Kidney (tissue), 14 donors: Measurements from ENCODE around the gene KIAA0586. TPM values are rescaled to one million over a fixed set of nuclear protein-coding genes. Genes with fewer than 3 reads are reported as not detected.

Experiments used
- DNase-seq, 5 donors: peaks; one replicate each; pipeline ENCODE4 v3.0.0-alpha.2; 2013 to 2020
- FAIRE-seq: peaks from 2 replicates; lab custom pipeline; 2012; peaks lifted over from hg19 to GRCh38; lab: Jason Lieb, UNC
- H3K27ac ChIP-seq, 2 donors: one replicate each; pipeline ENCODE4 v1.7.0; 2013; ENCODE audit warnings: low read depth in 2 of 2, low read length in 2 of 2, inconsistent platforms in 1 of 2
- H3K27me3 ChIP-seq: one replicate; pipeline ENCODE4 v1.7.1; 2013; ENCODE audit warnings: low read length, inconsistent platforms; ENCODE audit not compliant: control insufficient read depth, insufficient read depth
- H3K36me3 ChIP-seq, 3 donors: one replicate each; pipeline versions ENCODE4 v1.7.0 to v1.7.1; 2013; ENCODE audit warnings: low read length in 3 of 3, control low read depth in 1 of 3, inconsistent platforms in 1 of 3; ENCODE audit not compliant: insufficient read depth in 3 of 3, control insufficient read depth in 2 of 3
- H3K4me1 ChIP-seq, 3 donors: one replicate each; pipeline versions ENCODE4 v1.7.0 to v1.7.1; 2013; ENCODE audit warnings: low read length in 3 of 3, inconsistent platforms in 1 of 3, low read depth in 1 of 3; ENCODE audit not compliant: control insufficient read depth in 2 of 3, insufficient read depth in 2 of 3
- H3K4me3 ChIP-seq, 3 donors: one replicate each; pipeline versions ENCODE4 v1.7.0 to v1.8.1; 2013; ENCODE audit warnings: low read length in 3 of 3, control low read depth in 1 of 3, inconsistent platforms in 1 of 3
- H3K9ac ChIP-seq, 3 donors: one replicate each; pipeline versions ENCODE4 v1.7.0 to v1.7.1; 2013; ENCODE audit warnings: low read length in 3 of 3, control low read depth in 1 of 3, inconsistent platforms in 1 of 3
- H3K9me3 ChIP-seq, 3 donors: one replicate each; pipeline versions ENCODE4 v1.7.0 to v1.7.1; 2013; ENCODE audit warnings: low read length in 3 of 3, control low read depth in 1 of 3, inconsistent platforms in 1 of 3; ENCODE audit not compliant: control insufficient read depth in 2 of 3, insufficient read depth in 1 of 3
- CTCF ChIP-seq: IDR thresholded peaks from 3 replicates; pipeline ENCODE4 v1.5.1; 2012; ENCODE audit warnings: mild to moderate bottlenecking, moderate library complexity, borderline replicate concordance; ENCODE audit not compliant: insufficient read depth; ENCODE audit errors: extremely low read depth
- intact Hi-C: fragments of 100-400 bp; cut with DNase I; formaldehyde crosslinking; loops from one replicate; pipeline ENCODE4 v1.11.1; 2022
- polyA plus RNA-seq: library from polyadenylated mRNA; stranded (reverse); fragments of 350-450 nt; fragmentation: Illumina TruSeq; extraction: RNeasy Lipid Tissue Mini Kit (QIAGEN cat#74804); gene quantifications from one replicate; pipeline ENCODE4 v1.2.3, GENCODE V29; 2014; ENCODE audit warnings: low read depth, low replicate concordance; ENCODE audit not compliant: insufficient read depth
- total RNA-seq: library from RNA; stranded (reverse); fragmentation: NEBNext Ultra II Directional; extraction: Animal tissue kit (Norgen Biotek cat#: 25700); gene quantifications from one replicate; pipeline ENCODE4 v1.2.1, GENCODE V29; 2021
- donor health status: control.
- donor health status: control.
- donor health status: control.
- donor health status: control.
- donor health status: control.
- donor health status: DM: yes; HTN: yes; CAD: no.
- donor health status: Normal renal cell carcinoma (clear cell type).

Gene KIAA0586
- total and polyA plus RNA-seq, 2 donors from 2014 or later: 4.7 to 16.8 TPM

GRCh38 chr14:58571769-58572472, 144.4 kb downstream of the KIAA0586 start:
- intact Hi-C loops: no loop called here
- Histone ChIP-seq H3K9ac (no peak overlapping the region), H3K27ac (no peak overlapping the region), H3K27me3 (no peaks in the 10 kb centered on the region), H3K4me1 (no peaks in the 10 kb centered on the region), H3K9me3 (no peaks in the 10 kb centered on the region), H3K36me3 (no peaks in the 10 kb centered on the region), H3K4me3 (no peak overlapping the region)
- DNase-seq (peak in 4 of 5 donors; percentile 60 to 82 (median 74)), FAIRE-seq (no peak)
- TF ChIP-seq CTCF: no peak

GRCh38 chr14:58572473-58572853, 144.9 kb downstream of the KIAA0586 start:
- Histone ChIP-seq H3K36me3 (no peaks in the 10 kb centered on the region), H3K9me3 (no peaks in the 10 kb centered on the region), H3K27ac (no peak overlapping the region), H3K4me1 (no peaks in the 10 kb centered on the region), H3K9ac (no peak overlapping the region), H3K4me3 (no peak overlapping the region), H3K27me3 (no peaks in the 10 kb centered on the region)
- intact Hi-C loops: no loop called here
- FAIRE-seq: no peak
- DNase-seq: peak in 1 of 5 donors; percentile 12
- TF ChIP-seq CTCF: no peak

GRCh38 chr14:58572863-58573262, 145.3 kb downstream of the KIAA0586 start:
- Histone ChIP-seq H3K9me3 (no peaks in the 10 kb centered on the region), H3K36me3 (no peaks in the 10 kb centered on the region), H3K4me1 (no peaks in the 10 kb centered on the region), H3K27me3 (no peaks in the 10 kb centered on the region), H3K27ac (no peak overlapping the region), H3K9ac (no peak overlapping the region), H3K4me3 (no peak overlapping the region)
- no peak for TF ChIP-seq CTCF
- DNase-seq: no peak
- intact Hi-C loops: no loop called here
- FAIRE-seq: no peak
